Pancreas (tissue), 10 donors: ENCODE data around the gene CTNNA3. TPM values are rescaled to one million over a fixed set of nuclear protein-coding genes. Genes with fewer than 3 reads are reported as not detected.

Experiments used
- ATAC-seq, 4 donors: fragments of 200-7000 bp; cut with Tn5 transposase; one replicate each; pipeline versions ENCODE4 v1.8.0 to v1.9.1; 2020; ENCODE audit warnings: mild to moderate bottlenecking in 4 of 4, moderate library complexity in 4 of 4
- DNase-seq, 6 donors: peaks; one replicate each; pipeline ENCODE4 v3.0.0-alpha.2; 2020
- FAIRE-seq: peaks from 2 replicates; lab custom pipeline; 2012; peaks lifted over from hg19 to GRCh38; lab: Jason Lieb, UNC
- H3K27ac ChIP-seq, 4 donors: fragments of 200-600 bp; sonication (generic); 1 replicate in 3 of 4; 2 replicates in 1 of 4; pipeline versions ENCODE4 v1.5.0 to v1.8.0; 2020
- H3K27me3 ChIP-seq, 4 donors: fragments of 200-600 bp; one replicate each; pipeline ENCODE4 v1.8.0; 2021
- H3K36me3 ChIP-seq, 3 donors: fragments of 200-600 bp; sonication (generic) in 1 of 3; one replicate each; pipeline versions ENCODE4 v1.5.0 to v1.8.0; 2020 to 2021
- H3K4me1 ChIP-seq, 3 donors: fragments of 200-600 bp; one replicate each; pipeline ENCODE4 v1.8.0; 2021
- H3K4me3 ChIP-seq, 4 donors: fragments of 200-600 bp; sonication (generic) in 2 of 4; one replicate each; pipeline versions ENCODE4 v1.5.0 to v1.8.0; 2020 to 2021
- H3K9me3 ChIP-seq, 4 donors: fragments of 200-600 bp; one replicate each; pipeline ENCODE4 v1.8.0; 2021
- WGBS, 2 donors: extraction: QIAGEN DNeasy Blood & Tissue Kit; methylation state at CpG; one replicate each; pipeline ENCODE4 v1.1.7; 2013; 5-methylcytosine and 5-hydroxymethylcytosine counted together
- intact Hi-C, 3 donors: fragments of 100-400 bp; cut with DNase I; formaldehyde crosslinking; loops; one replicate each; pipeline versions ENCODE4 v1.11.1 to v1.14.2; 2022
- polyA plus RNA-seq, 2 donors: library from polyadenylated mRNA; stranded (reverse); fragments of 200-250 nt; gene quantifications; one replicate each; pipeline ENCODE4 v1.2.3, GENCODE V29; 2013
- total RNA-seq, 6 donors: library from RNA; stranded (reverse); fragmentation: NEBNext Ultra II Directional in 4 of 6; extraction: Animal tissue kit (Norgen Biotek cat#: 25700) in 4 of 6; gene quantifications; one replicate each; pipeline versions ENCODE4 v1.2.1 to v1.2.4, GENCODE V29; 2021 to 2023
- TF ChIP-seq, protein P1 (sequence below), 4 donors: fragments of 200-600 bp; sonication (generic) in 3 of 4; IDR thresholded peaks; one replicate each; pipeline versions ENCODE4 v1.5.0 to v1.8.0; 2021; ENCODE audit warnings: antibody characterized with exemption in 4 of 4
- donor health status: healthy with polysubstance abuse.
- donor health status: DM: no; HTN: no; CAD: no; lungs with moderate emphysema.
- donor health status: DM: no; HTN: no; CAD: no.
- donor health status: control.
- donor health status: control.
- donor health status: Bipolar disorder and iron deficiency.
- donor health status: DM: yes; HTN: yes; CAD: no.
- donor health status: DM: no; HTN: no; CAD: no.
- donor health status: DM: no; HTN: no; CAD: no.
- donor health status: DM: yes; HTN: yes; CAD: no.

CTNNA3 gene
- total and polyA plus RNA-seq, 8 donors: 0.02 to 0.83 (median 0.21) TPM

- intact Hi-C loops: no loop called here
- TF ChIP-seq, protein P1, sequence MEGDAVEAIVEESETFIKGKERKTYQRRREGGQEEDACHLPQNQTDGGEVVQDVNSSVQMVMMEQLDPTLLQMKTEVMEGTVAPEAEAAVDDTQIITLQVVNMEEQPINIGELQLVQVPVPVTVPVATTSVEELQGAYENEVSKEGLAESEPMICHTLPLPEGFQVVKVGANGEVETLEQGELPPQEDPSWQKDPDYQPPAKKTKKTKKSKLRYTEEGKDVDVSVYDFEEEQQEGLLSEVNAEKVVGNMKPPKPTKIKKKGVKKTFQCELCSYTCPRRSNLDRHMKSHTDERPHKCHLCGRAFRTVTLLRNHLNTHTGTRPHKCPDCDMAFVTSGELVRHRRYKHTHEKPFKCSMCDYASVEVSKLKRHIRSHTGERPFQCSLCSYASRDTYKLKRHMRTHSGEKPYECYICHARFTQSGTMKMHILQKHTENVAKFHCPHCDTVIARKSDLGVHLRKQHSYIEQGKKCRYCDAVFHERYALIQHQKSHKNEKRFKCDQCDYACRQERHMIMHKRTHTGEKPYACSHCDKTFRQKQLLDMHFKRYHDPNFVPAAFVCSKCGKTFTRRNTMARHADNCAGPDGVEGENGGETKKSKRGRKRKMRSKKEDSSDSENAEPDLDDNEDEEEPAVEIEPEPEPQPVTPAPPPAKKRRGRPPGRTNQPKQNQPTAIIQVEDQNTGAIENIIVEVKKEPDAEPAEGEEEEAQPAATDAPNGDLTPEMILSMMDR (IDR thresholded peaks at IDR 0.05): no peak
- no peaks in the 10 kb centered on the region for H3K9me3 ChIP-seq
- FAIRE-seq (no peak), DNase-seq (no peak), ATAC-seq (no peak)
- no peaks in the 10 kb centered on the region for H3K27me3 ChIP-seq
- H3K36me3 ChIP-seq: no peaks in the 10 kb centered on the region
- H3K4me1 ChIP-seq: no peaks in the 10 kb centered on the region
- WGBS, 2 donors: 75 to 88% methylated on average over 1 of the region's 1 CpG
- no peak overlapping the region for H3K27ac ChIP-seq
- H3K4me3 ChIP-seq: no peak overlapping the region
These were observed 680.8 kb downstream of the CTNNA3 start for GRCh38 chr10:67015225-67015624.

- DNase-seq (no peak), FAIRE-seq (no peak), ATAC-seq (no peak)
- Histone ChIP-seq H3K9me3 (no peaks in the 10 kb centered on the region), H3K4me1 (no peaks in the 10 kb centered on the region), H3K4me3 (no peak overlapping the region), H3K36me3 (no peaks in the 10 kb centered on the region), H3K27ac (no peak overlapping the region), H3K27me3 (no peaks in the 10 kb centered on the region)
- TF ChIP-seq, protein P1 (IDR thresholded peaks at IDR 0.05): no peak
- 69 to 74% methylated on average over 3 of the region's 3 CpGs for WGBS, 2 donors
- intact Hi-C loops: no loop called here
These were observed 684.0 kb downstream of the CTNNA3 start for GRCh38 chr10:67011981-67012380.

- WGBS, 2 donors: 89 to 100% methylated on average over 1 of the region's 1 CpG
- Histone ChIP-seq H3K9me3 (no peaks in the 10 kb centered on the region), H3K4me3 (no peak overlapping the region), H3K27ac (no peak overlapping the region), H3K27me3 (no peaks in the 10 kb centered on the region), H3K36me3 (no peaks in the 10 kb centered on the region), H3K4me1 (no peaks in the 10 kb centered on the region)
- no peak for ATAC-seq
- intact Hi-C loops: no loop called here
- TF ChIP-seq, protein P1 (IDR thresholded peaks at IDR 0.05): no peak
- DNase-seq: no peak
- FAIRE-seq: no peak
These were observed 684.5 kb downstream of the CTNNA3 start for GRCh38 chr10:67011480-67011879.

DNA sequence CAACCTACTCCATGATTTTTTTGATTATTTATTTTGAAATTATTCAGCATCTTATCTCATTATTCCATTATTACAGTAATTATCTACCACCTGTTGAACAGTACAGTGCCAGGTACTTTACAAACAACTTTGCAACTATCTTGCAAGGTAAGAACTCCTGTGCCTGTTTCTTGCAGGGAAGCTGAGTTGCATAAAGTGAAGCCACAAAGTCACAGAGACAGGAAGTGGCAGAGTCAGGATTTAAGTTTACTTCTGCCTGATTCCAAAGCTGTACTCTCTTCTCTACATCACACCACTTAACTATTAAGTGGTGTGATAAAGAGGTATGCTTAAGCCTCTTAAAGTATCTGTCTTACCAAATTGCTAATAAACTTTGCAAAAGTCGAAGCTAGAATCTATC, 690.0 kb downstream of the CTNNA3 start:
- intact Hi-C loops: no loop called here
- no peaks in the 10 kb centered on the region for H3K4me1 ChIP-seq
- no peak overlapping the region for H3K27ac ChIP-seq
- no peaks in the 10 kb centered on the region for H3K27me3 ChIP-seq
- ATAC-seq: no peak
- no peaks in the 10 kb centered on the region for H3K9me3 ChIP-seq
- H3K4me3 ChIP-seq: no peak overlapping the region
- TF ChIP-seq, protein P1 (IDR thresholded peaks at IDR 0.05): no peak
- H3K36me3 ChIP-seq: no peaks in the 10 kb centered on the region
- WGBS, 2 donors: 48 to 79% methylated on average over 1 of the region's 1 CpG
- no peak for FAIRE-seq
- no peak for DNase-seq

GRCh38 chr10:67004690-67005089, 691.3 kb downstream of the CTNNA3 start:
- intact Hi-C loops: no loop called here
- Histone ChIP-seq H3K27ac (no peak overlapping the region), H3K36me3 (no peaks in the 10 kb centered on the region), H3K27me3 (no peaks in the 10 kb centered on the region), H3K9me3 (no peaks in the 10 kb centered on the region), H3K4me1 (no peaks in the 10 kb centered on the region), H3K4me3 (no peak overlapping the region)
- ATAC-seq (no peak), DNase-seq (no peak), FAIRE-seq (no peak)
- WGBS, 2 donors: 88 to 89% methylated on average over 2 of the region's 2 CpGs
- TF ChIP-seq, protein P1 (IDR thresholded peaks at IDR 0.05): no peak
